Body of pancreas (tissue), 4 donors: ENCODE measurements around the gene SENP7.
"Not testable (repeated sequence)": the region's sequence is repeated elsewhere in the genome, so short reads cannot be mapped to it uniquely, and the experiment has no call there.

ENCODE experiments used
- POLR2A ChIP-seq, 3 donors: fragments of 450-650 bp; IDR thresholded peaks; one replicate each; pipeline ENCODE4 v1.6.1; 2016; ENCODE audit warnings: antibody characterized with exemption in 3 of 3, mild to moderate bottlenecking in 2 of 3
- TF ChIP-seq, protein P1 (sequence below), 7 experiments: fragments of 450-650 bp in 4 of 7; fragments of 200-600 bp in 3 of 7; sonication (generic) in 3 of 7; IDR thresholded peaks; one replicate each; pipeline ENCODE4 v1.5.1; 2016 to 2019; ENCODE audit warnings: antibody characterized with exemption in 7 of 7

DNA sequence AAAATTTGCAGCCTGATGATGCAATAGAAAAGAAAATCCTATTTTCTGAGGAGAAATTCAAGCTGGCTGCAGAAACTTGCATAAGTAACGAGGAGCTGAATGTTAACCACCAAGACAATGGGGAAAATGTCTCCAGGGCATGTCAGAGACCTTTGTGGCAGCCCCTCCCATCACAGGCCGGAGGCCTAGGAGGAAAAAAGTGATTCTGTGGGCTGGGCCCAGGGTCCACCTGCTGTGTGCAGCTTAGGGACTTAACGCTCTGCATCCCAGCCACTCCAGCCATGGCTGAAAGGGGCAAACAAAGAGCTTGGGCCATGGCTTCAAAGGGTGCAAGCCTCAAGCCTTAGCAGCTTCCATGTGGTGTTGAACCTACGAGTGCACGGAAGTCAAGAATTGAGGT lies 40.4 kb upstream of the SENP7 start:
- not testable (repeated sequence) for TF ChIP-seq POLR2A (IDR thresholded peaks at IDR 0.05)
- TF ChIP-seq, protein P1, sequence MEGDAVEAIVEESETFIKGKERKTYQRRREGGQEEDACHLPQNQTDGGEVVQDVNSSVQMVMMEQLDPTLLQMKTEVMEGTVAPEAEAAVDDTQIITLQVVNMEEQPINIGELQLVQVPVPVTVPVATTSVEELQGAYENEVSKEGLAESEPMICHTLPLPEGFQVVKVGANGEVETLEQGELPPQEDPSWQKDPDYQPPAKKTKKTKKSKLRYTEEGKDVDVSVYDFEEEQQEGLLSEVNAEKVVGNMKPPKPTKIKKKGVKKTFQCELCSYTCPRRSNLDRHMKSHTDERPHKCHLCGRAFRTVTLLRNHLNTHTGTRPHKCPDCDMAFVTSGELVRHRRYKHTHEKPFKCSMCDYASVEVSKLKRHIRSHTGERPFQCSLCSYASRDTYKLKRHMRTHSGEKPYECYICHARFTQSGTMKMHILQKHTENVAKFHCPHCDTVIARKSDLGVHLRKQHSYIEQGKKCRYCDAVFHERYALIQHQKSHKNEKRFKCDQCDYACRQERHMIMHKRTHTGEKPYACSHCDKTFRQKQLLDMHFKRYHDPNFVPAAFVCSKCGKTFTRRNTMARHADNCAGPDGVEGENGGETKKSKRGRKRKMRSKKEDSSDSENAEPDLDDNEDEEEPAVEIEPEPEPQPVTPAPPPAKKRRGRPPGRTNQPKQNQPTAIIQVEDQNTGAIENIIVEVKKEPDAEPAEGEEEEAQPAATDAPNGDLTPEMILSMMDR (IDR thresholded peaks at IDR 0.05) = not testable (repeated sequence)
